Measurements from ENCODE around the gene GBF1. TPM values are rescaled to one million over a fixed set of nuclear protein-coding genes. Genes with fewer than 3 reads are reported as not detected.
A peak's percentile ranks its signal among the peaks of the same experiment; 100 is the strongest.

GBF1 gene
- total and polyA plus RNA-seq, 2 donors (not counting 1 experiment from before 2014, with no cell fraction given), result 20.8 to 39.3 TPM

- whole genome bisulfite sequencing (ENCODE audit: insufficient coverage), result 83% methylated on average over 3 of the region's 5 CpGs
- DNase-seq (no peak), ATAC-seq (ENCODE audit: low read depth) (no peak)
- Mint-ChIP-seq H3K4me3 (no peak overlapping the region), H3K9me3 (ENCODE audit: insufficient read depth) (no peaks in the 10 kb centered on the region), H3K27me3 (peaks cover 49% of the 10 kb centered on the region), H3K27ac (no peak overlapping the region), H3K4me1 (peaks cover 13% of the 10 kb centered on the region)
- CTCF ChIA-PET, result interaction anchor here (1.5 kb wide), 1 partner anchor 54 kb away, joined by 5 read pairs; no protein-coding TSS in a partner anchor
- Histone ChIP-seq H3K9ac (ENCODE audit: low read length) (no peak overlapping the region), H3K79me2 (ENCODE audit: control insufficient read depth, insufficient read depth, low read length) (no peaks in the 10 kb centered on the region), H2AFZ (ENCODE audit: insufficient read depth, low read depth, low read length, poor library complexity, severe bottlenecking) (no peak overlapping the region), H4K20me1 (ENCODE audit: control insufficient read depth, insufficient read depth, low read length, poor library complexity, severe bottlenecking) (no peaks in the 10 kb centered on the region), H3K9me3 (ENCODE audit: control extremely low read depth in 1 of 3, control insufficient read depth in 2 of 3, insufficient read depth in 1 of 3, low read length in 2 of 3) (peaks cover 0 to 11% (median 0%) of the 10 kb centered on the region in 3 donors), H3K4me1 (ENCODE audit: control insufficient read depth in 2 of 2, insufficient read depth in 2 of 2, low read length in 2 of 2) (peaks cover 11 to 16% of the 10 kb centered on the region in 2 donors), H3K27ac (ENCODE audit: low read length in 2 of 2) (no peak overlapping the region), H3K4me2 (replicated peaks; ENCODE audit: low read depth, low read length, poor library complexity, severe bottlenecking) (no peak overlapping the region), H3K36me3 (replicated peaks in 1 of 2; ENCODE audit: control extremely low read depth in 1 of 2, control insufficient read depth in 1 of 2, extremely low read depth in 1 of 2, insufficient read depth in 2 of 2, low read length in 1 of 2) (no peaks in the 10 kb centered on the region), H3K4me3 (ENCODE audit: control extremely low read depth in 1 of 5, extremely low read depth in 1 of 5, insufficient read depth in 1 of 5, low read depth in 2 of 5, low read length in 4 of 5) (no peak overlapping the region), H3K27me3 (replicated peaks in 1 of 4; ENCODE audit: control extremely low read depth in 1 of 4, control insufficient read depth in 3 of 4, insufficient read depth in 4 of 4, low read length in 3 of 4) (peaks cover 0 to 23% (median 15%) of the 10 kb centered on the region in 4 experiments)
- intact Hi-C loops (cut with micrococcal nuclease), result no loop called here
- no peak for TF ChIP-seq EZH2 (IDR thresholded peaks at IDR 0.05; ENCODE audit: borderline replicate concordance, insufficient read depth, low read depth, low read length, poor library complexity, severe bottlenecking)
- POLR2A ChIA-PET, result no interaction called here
These were observed 22.5 kb upstream of the GBF1 start for GRCh38 chr10:102222797-102223196.

- H3K4me1 ChIP-seq (ENCODE audit: control insufficient read depth in 2 of 2, insufficient read depth in 2 of 2, low read length in 2 of 2), result peaks cover 21 to 26% of the 10 kb centered on the region in 2 donors
- peaks cover 67% of the 10 kb centered on the region for H3K27me3 Mint-ChIP-seq
These were observed 19.4 kb upstream of the GBF1 start, which contains the start of gene ELOVL3 for GRCh38 chr10:102225646-102226541. TSS of gene ELOVL3 (plus strand) at chr10:102226299. CDS start at chr10:102226549, 250 bp downstream.

More at GRCh38 chr10:102225646-102226541, 19.4 kb upstream of the GBF1 start, which contains the start of gene ELOVL3:
- no peak within 1 kb of the TSS for H3K27ac ChIP-seq (ENCODE audit: low read length in 2 of 2)
- ATAC-seq (ENCODE audit: low read depth), result peak; percentile 89
- no peaks in the 10 kb centered on the region for H3K79me2 ChIP-seq (ENCODE audit: control insufficient read depth, insufficient read depth, low read length)
- H3K27me3 ChIP-seq (replicated peaks in 1 of 4; ENCODE audit: control extremely low read depth in 1 of 4, control insufficient read depth in 3 of 4, insufficient read depth in 4 of 4, low read length in 3 of 4), result peaks cover 0 to 53% (median 36%) of the 10 kb centered on the region in 4 experiments
- H3K36me3 ChIP-seq (replicated peaks in 1 of 2; ENCODE audit: control extremely low read depth in 1 of 2, control insufficient read depth in 1 of 2, extremely low read depth in 1 of 2, insufficient read depth in 2 of 2, low read length in 1 of 2), result no peaks in the 10 kb centered on the region
- H3K9ac ChIP-seq (ENCODE audit: low read length), result peak within 1 kb of the TSS; percentile 56
- H3K27ac Mint-ChIP-seq, result no peak within 1 kb of the TSS
- ChIA-PET POLR2A (no interaction called here), CTCF (interaction anchor here (0.9 to 11.2 kb wide), 8 partner anchors 8 to 358 kb away, joined by 3 to 391 read pairs (median 8); partner anchors contain the start of gene PITX3)
- H3K9me3 ChIP-seq (ENCODE audit: control extremely low read depth in 1 of 3, control insufficient read depth in 2 of 3, insufficient read depth in 1 of 3, low read length in 2 of 3), result peaks cover 0 to 15% (median 0%) of the 10 kb centered on the region in 3 donors
- peak within 1 kb of the TSS in 4 of 5 experiments; percentile 16 to 53 (median 36) for H3K4me3 ChIP-seq (ENCODE audit: control extremely low read depth in 1 of 5, extremely low read depth in 1 of 5, insufficient read depth in 1 of 5, low read depth in 2 of 5, low read length in 4 of 5)
- peak within 1 kb of the TSS; percentile 84 for H3K4me2 ChIP-seq (replicated peaks; ENCODE audit: low read depth, low read length, poor library complexity, severe bottlenecking)
- H3K4me1 Mint-ChIP-seq, result peaks cover 25% of the 10 kb centered on the region
- 7% methylated on average over 46 of the region's 47 CpGs for WGBS (ENCODE audit: insufficient coverage)
- no peaks in the 10 kb centered on the region for H4K20me1 ChIP-seq (ENCODE audit: control insufficient read depth, insufficient read depth, low read length, poor library complexity, severe bottlenecking)
- TF ChIP-seq CTCF (IDR thresholded peaks at IDR 0.05) (no peak), EZH2 (IDR thresholded peaks at IDR 0.05; ENCODE audit: borderline replicate concordance, insufficient read depth, low read depth, low read length, poor library complexity, severe bottlenecking) (no peak)
- peak within 1 kb of the TSS; percentile 81 for H2AFZ ChIP-seq (ENCODE audit: insufficient read depth, low read depth, low read length, poor library complexity, severe bottlenecking)
- intact Hi-C loops (cut with micrococcal nuclease), result loop anchor here (1.0 to 5.0 kb wide), 3 partner anchors 15 to 276 kb away; partner anchors contain the start of genes ACTR1A, PITX3 and SUFU
- H3K4me3 Mint-ChIP-seq, result peak within 1 kb of the TSS; percentile 84
- H3K9me3 Mint-ChIP-seq (ENCODE audit: insufficient read depth), result no peaks in the 10 kb centered on the region
- DNase-seq, result peak; percentile 85
